Esophagus muscularis mucosa (tissue), 4 donors: Measurements from ENCODE around the gene FAM136A. TPM values are rescaled to one million over a fixed set of nuclear protein-coding genes. Genes with fewer than 3 reads are reported as not detected.
"Not testable (repeated sequence)": the region's sequence is repeated elsewhere in the genome, so short reads cannot be mapped to it uniquely, and the experiment has no call there.

ENCODE experiments used
- DNase-seq: peaks from one replicate; pipeline ENCODE4 v3.0.0-alpha.2; 2017; ENCODE audit errors: extremely low spot score
- H3K27ac ChIP-seq, 4 donors: fragments of 200-600 bp; sonication (generic); replicated peaks in 1 of 4; 1 replicate in 3 of 4; 2 replicates in 1 of 4; pipeline ENCODE4 v1.5.1; 2016 to 2019; ENCODE audit warnings: mild to moderate bottlenecking in 1 of 4
- H3K27me3 ChIP-seq, 4 donors: fragments of 200-600 bp; sonication (generic); one replicate each; pipeline versions ENCODE4 v1.5.1 to v1.6.0; 2016 to 2019
- H3K36me3 ChIP-seq, 4 donors: fragments of 200-600 bp; sonication (generic); one replicate each; pipeline ENCODE4 v1.5.1; 2016 to 2019
- H3K4me1 ChIP-seq, 4 donors: fragments of 200-600 bp; sonication (generic); one replicate each; pipeline ENCODE4 v1.5.1; 2016 to 2019
- H3K4me3 ChIP-seq, 4 donors: fragments of 200-600 bp; sonication (generic); 1 replicate in 2 of 4; 2 replicates in 2 of 4; pipeline ENCODE4 v1.5.1; 2016 to 2019; ENCODE audit warnings: mild to moderate bottlenecking in 4 of 4, moderate library complexity in 1 of 4
- H3K9me3 ChIP-seq, 4 donors: fragments of 200-600 bp; sonication (generic); 1 replicate in 3 of 4; 2 replicates in 1 of 4; pipeline ENCODE4 v1.5.1; 2016 to 2019
- CTCF ChIP-seq, 3 experiments: fragments of 200-600 bp in 2 of 3; fragments of 450-650 bp in 1 of 3; sonication (generic) in 2 of 3; IDR thresholded peaks; one replicate each; pipeline ENCODE4 v1.5.1; 2017 to 2019; ENCODE audit warnings: antibody characterized with exemption in 3 of 3, mild to moderate bottlenecking in 2 of 3, moderate library complexity in 1 of 3
- EP300 ChIP-seq: sonication (generic); formaldehyde crosslinking; IDR thresholded peaks from one replicate; pipeline ENCODE4 v1.6.1; 2017; ENCODE audit warnings: antibody characterized with exemption
- POLR2A ChIP-seq: fragments of 450-650 bp; IDR thresholded peaks from one replicate; pipeline ENCODE4 v1.6.1; 2017; ENCODE audit warnings: antibody characterized with exemption, moderate library complexity, mild to moderate bottlenecking, low read depth
- POLR2AphosphoS5 ChIP-seq, 2 donors: sonication (generic); formaldehyde crosslinking; IDR thresholded peaks; one replicate each; pipeline ENCODE4 v1.6.1; 2017; ENCODE audit warnings: antibody characterized with exemption in 2 of 2
- WGBS: methylation state at CpG from one replicate; pipeline ENCODE4 v1.1.5; 2018; 5-methylcytosine and 5-hydroxymethylcytosine counted together
- intact Hi-C: fragments of 100-400 bp; cut with DNase I; formaldehyde crosslinking; loops from one replicate; pipeline ENCODE4 v1.15.1; 2023
- total RNA-seq, 4 donors: library from RNA; depleted of rRNA; stranded (reverse); fragments of >200 nt; gene quantifications; one replicate each; pipeline versions ENCODE4 v1.1.0 to v1.2.1, GENCODE V29; 2016

The FAM136A gene
- total RNA-seq, 4 donors from 2014 or later: 19.4 to 29.4 (median 23.7) TPM

GRCh38 chr2:70303186-70303585 lies 1.3 kb upstream of the FAM136A start:
- no peak for TF ChIP-seq EP300
- no peak for TF ChIP-seq POLR2A
- no peak for TF ChIP-seq CTCF (IDR thresholded peaks at IDR 0.05)
- no peak for TF ChIP-seq POLR2AphosphoS5 (IDR thresholded peaks at IDR 0.05)
- 92% methylated on average over 3 of the region's 3 CpGs for WGBS
- DNase-seq: no peak
- Histone ChIP-seq H3K36me3 (peaks cover 0 to 24% (median 18%) of the 10 kb centered on the region in 4 donors), H3K9me3 (no peaks in the 10 kb centered on the region), H3K27me3 (no peaks in the 10 kb centered on the region), H3K27ac (no peak overlapping the region), H3K4me3 (no peak overlapping the region), H3K4me1 (peaks cover 6 to 22% (median 17%) of the 10 kb centered on the region in 4 donors)
- intact Hi-C loops: loop anchor here (2.0 to 10.0 kb wide), 5 partner anchors 46 to 642 kb away; partner anchors contain the start of genes C2orf42 and PCYOX1

GRCh38 chr2:70302195-70302546 lies 304 bp upstream of the FAM136A start:
- TF ChIP-seq CTCF (IDR thresholded peaks at IDR 0.05): peak in 1 of 3 experiments; percentile 8
- 43% methylated on average over 11 of the region's 11 CpGs for WGBS
- H3K27me3 ChIP-seq, H3K9me3 ChIP-seq, DNase-seq: not testable (repeated sequence)
- H3K4me3 ChIP-seq: peak overlapping the region; percentile 79 to 99 (median 91)
- H3K36me3 ChIP-seq: peaks cover 0 to 34% (median 22%) of the 10 kb centered on the region in 4 donors
- H3K4me1 ChIP-seq: peaks cover 6 to 22% (median 17%) of the 10 kb centered on the region in 4 donors
- intact Hi-C loops: loop anchor here (2.0 to 10.0 kb wide), 5 partner anchors 45 to 643 kb away; partner anchors contain the start of genes C2orf42 and PCYOX1
- H3K27ac ChIP-seq: peak overlapping the region; percentile 80 to 91 (median 85)

- H3K27me3 ChIP-seq: no peaks in the 10 kb centered on the region
- peaks cover 6 to 22% (median 17%) of the 10 kb centered on the region in 4 donors for H3K4me1 ChIP-seq
- peak overlapping the region; percentile 79 to 99 (median 91) for H3K4me3 ChIP-seq
- no peak for TF ChIP-seq EP300
- peak overlapping the region; percentile 80 to 91 (median 85) for H3K27ac ChIP-seq
- no peak for DNase-seq
- H3K9me3 ChIP-seq: no peaks in the 10 kb centered on the region
- intact Hi-C loops: loop anchor here (5.0 to 10.0 kb wide), 4 partner anchors 44 to 644 kb away; partner anchors contain the start of genes C2orf42 and PCYOX1
- H3K36me3 ChIP-seq: peaks cover 0 to 46% (median 30%) of the 10 kb centered on the region in 4 donors
- WGBS: 64% methylated on average over 10 of the region's 10 CpGs
Measured at GRCh38 chr2:70300771-70301343, 1.0 kb downstream of the FAM136A start.

GRCh38 chr2:70297828-70298227 lies 4.0 kb downstream of the FAM136A start:
- intact Hi-C loops, H3K27me3 ChIP-seq, H3K9me3 ChIP-seq, H3K27ac ChIP-seq, DNase-seq, H3K4me3 ChIP-seq: not testable (repeated sequence)
- Histone ChIP-seq H3K4me1 (peaks cover 6 to 26% (median 23%) of the 10 kb centered on the region in 4 donors), H3K36me3 (peaks cover 0 to 46% (median 30%) of the 10 kb centered on the region in 4 donors)
- WGBS: 92% methylated on average over 4 of the region's 4 CpGs

GRCh38 chr2:70283500-70284191 lies 18.2 kb downstream of the FAM136A start:
- Histone ChIP-seq H3K36me3 (peaks cover 37 to 94% (median 83%) of the 10 kb centered on the region in 4 donors), H3K4me3 (no peak overlapping the region), H3K27ac (no peak overlapping the region), H3K4me1 (peaks cover 0 to 6% (median 5%) of the 10 kb centered on the region in 4 donors), H3K27me3 (no peaks in the 10 kb centered on the region), H3K9me3 (no peaks in the 10 kb centered on the region)
- no peak for DNase-seq
- intact Hi-C loops: no loop called here
- TF ChIP-seq EP300 (no peak), CTCF (IDR thresholded peaks at IDR 0.05) (no peak), POLR2A (no peak), POLR2AphosphoS5 (IDR thresholded peaks at IDR 0.05) (no peak)
- WGBS: 98% methylated on average over 5 of the region's 5 CpGs
